GM19193 (cell line): ENCODE data around the gene FBLN5.

Experiments
- POLR2A ChIP-seq: IDR thresholded peaks from 4 replicates; pipeline ENCODE4 v1.6.1; 2011; ENCODE audit not compliant: insufficient read depth, insufficient read length; ENCODE audit errors: extremely low read depth

Gene FBLN5

DNA sequence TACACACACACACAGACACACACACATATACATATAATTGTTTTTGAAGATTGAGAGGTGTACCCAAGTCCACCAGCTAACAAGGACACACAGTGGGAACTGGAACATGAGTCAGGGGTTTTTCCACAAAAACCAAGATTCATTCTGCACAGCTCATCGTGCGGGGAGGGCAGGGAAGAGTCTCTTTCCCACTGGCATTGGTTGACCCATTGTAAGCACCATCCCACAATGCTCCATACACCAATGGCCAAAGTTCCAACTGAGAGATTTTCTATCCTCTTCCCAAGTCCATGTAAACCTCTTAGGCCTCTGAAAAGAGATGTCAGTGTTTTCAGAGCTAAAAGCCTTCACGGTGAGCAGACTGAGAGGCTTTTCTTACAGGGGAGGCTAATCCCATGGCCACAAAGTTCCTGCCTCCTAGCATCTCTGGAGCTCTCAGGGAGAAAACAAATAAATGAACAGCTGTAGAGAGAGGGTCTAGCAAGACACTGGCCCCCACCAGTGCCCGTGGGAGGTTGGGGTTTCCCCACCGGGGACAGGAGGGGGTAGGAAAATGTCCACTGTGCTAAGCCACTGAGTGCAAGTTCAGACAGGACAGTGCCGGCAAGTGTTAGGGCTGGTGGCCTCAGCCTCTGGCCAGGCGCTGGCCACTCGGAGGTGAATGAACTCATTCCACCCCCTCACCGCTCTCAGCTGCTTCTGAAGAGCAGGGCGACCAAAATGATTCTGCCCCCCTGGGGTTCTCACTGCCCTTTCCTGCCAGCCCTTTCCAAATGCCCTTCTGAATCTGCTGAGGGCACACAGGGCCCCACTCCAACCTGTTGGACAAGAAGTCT is 58.6 kb downstream of the FBLN5 start:
- TF ChIP-seq POLR2A, result no peak

- TF ChIP-seq POLR2A, result no peak
Measured at GRCh38 chr14:91886961-91887360, 60.5 kb downstream of the FBLN5 start.

GRCh38 chr14:91885839-91886238 is 61.7 kb downstream of the FBLN5 start:
- TF ChIP-seq POLR2A, result no peak

GRCh38 chr14:91885113-91885712 is 62.3 kb downstream of the FBLN5 start:
- no peak for TF ChIP-seq POLR2A

GRCh38 chr14:91884664-91885063 is 62.8 kb downstream of the FBLN5 start:
- no peak for TF ChIP-seq POLR2A

GRCh38 chr14:91883753-91884152 is 63.7 kb downstream of the FBLN5 start:
- no peak for TF ChIP-seq POLR2A

DNA sequence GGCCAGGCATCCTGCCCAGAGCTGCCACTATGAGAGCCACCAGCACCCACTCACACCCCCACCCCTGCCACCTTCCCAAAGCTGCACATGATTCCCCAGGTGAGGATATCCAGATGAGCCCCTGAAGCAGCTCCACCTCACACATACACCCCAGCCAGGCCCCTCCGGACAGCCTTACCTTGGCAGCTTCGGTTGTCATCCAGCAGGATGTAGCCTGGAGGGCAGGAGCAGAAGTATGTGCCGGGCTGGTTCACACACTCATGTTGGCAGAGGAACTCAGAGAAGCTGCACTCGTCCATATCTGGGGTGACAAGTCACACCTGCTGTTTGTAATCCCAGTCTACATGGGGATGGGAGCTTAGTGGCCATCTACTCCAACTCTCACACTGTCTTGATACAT is 64.7 kb downstream of the FBLN5 start:
- no peak for TF ChIP-seq POLR2A

- no peak for TF ChIP-seq POLR2A
Measured at GRCh38 chr14:91882369-91882768, 65.1 kb downstream of the FBLN5 start.

DNA sequence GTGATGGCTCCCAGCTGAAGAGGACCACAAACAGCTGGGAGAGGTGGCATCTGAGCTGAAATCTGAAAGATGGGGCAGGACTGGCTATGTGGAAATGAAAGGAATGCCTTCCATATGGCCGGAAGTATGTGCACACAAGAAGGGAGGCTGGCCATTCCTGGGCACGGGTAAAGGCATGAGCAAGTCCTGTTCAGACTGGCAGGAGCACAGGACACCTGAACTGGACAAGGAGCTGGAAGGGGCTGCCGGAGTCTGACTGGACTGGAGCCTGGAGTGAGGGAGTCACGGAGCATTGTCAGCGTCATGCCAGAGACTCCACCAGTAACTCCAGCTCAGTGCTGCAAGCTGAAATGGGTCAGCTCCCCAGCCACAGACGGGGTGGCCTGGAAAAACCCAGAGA is 68.3 kb downstream of the FBLN5 start:
- no peak for TF ChIP-seq POLR2A

GRCh38 chr14:91878274-91878673 is 69.2 kb downstream of the FBLN5 start:
- TF ChIP-seq POLR2A, result no peak

DNA sequence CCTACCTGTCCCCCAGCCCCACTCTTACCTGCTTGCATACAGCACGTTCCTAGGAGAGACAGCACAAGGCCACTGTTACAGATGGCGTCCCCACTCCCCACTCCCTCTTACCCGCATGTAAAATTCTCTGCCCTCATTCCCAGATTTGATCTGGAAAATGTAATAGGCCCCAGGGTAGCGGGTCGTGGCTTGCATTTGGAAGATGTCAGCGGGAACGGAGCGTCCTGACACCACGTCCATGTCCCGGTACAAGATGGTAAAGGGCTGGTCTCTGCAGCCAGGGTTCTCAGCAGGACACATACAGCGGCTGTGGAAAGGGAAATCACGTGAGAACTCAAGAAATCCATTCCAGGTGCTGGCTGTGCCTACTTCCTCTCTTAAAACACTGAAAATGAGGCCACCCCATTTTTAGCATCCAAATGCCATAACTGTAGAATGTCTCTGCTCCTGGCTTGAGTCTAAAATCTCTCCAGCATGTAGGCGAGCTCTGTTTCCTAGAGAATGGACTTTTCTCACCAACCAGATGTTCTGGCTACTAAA is 70.0 kb downstream of the FBLN5 start:
- TF ChIP-seq POLR2A, result no peak

GRCh38 chr14:91876492-91876891 is 71.0 kb downstream of the FBLN5 start:
- no peak for TF ChIP-seq POLR2A

DNA sequence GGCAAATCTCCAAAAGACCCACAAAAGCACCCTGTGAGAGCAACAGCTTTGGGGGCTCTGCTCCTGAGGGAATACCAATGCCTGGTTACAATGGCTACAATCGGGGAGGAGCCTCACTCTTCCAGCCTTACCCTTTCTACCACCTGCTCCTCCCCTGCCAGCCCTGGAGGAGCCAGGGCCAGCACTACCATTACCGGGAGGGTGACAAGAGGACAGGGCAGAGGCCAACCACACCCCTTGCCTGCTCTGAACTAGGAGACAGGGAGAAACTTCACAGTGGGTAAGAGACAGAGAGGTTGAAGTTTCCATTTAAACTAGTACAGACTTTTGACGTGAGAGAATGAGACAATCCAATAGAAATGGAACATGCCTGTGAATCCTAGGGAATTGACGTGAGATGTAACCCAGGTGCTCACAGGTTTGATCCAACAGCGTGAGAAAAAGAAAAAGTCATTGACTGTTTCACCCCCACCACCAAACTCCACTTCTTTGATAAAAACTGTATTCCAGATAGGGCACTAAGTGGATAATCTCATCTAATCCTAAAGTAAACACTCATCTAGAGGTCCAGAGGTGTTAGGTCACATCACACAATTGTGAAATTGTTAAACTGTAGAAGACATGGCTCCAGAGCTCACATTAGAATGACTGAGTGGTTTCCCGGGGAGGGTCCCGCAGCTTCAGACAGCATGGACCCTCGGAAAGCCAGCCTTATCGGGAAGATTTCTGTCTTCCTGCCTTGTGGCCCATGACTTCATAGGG is 71.8 kb downstream of the FBLN5 start:
- TF ChIP-seq POLR2A, result no peak

DNA sequence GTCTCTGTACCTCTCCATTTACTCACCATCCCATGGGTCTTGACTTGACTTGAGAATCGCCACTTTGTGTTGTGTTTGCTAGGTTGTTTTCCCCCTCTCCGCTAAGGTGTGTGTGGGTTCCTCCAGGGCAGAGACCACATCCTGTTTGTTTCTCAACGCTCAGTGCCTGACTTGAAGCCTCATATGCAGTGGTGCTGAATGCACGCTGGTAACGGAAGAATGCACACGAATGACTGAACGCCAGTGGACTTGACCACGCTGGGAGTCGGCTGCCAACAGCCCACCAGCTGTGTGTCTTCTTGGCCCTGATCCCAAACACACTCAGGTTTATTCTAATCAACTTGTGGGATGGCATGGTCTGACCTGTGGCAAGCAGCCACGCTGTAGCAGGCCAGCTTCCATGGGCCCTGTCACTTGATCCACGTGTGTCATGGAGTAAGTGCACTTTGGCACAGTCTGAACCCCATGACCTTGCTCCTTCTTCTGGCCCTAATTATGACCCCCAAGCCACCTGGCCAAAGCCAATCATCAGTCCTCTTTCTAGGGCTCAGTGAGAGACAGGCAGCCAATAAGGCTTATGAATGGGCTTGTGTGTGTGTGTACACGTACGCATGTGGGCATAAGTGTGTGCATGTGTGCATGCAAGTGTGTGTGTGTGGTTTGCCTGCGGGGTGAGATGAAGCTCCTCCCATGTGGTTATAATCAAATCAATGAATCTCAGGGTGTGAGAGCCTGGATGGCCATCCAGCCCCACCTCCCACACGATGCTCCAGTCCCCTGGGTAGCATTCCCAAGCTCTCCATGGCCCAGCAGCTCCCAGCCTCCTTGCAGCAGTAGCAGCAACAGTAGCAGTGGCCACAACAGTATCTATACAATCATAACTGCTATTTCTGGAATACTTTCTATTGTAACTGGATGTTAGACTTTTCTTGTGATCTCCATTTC is 73.8 kb downstream of the FBLN5 start:
- no peak for TF ChIP-seq POLR2A
